DND-41 (cell line): ENCODE results near the gene MCTP1.

Source experiments
- CTCF ChIP-seq: IDR thresholded peaks from 2 replicates; pipeline ENCODE4 v1.5.1; 2012; ENCODE audit warnings: borderline replicate concordance, low read length, moderate library complexity, mild to moderate bottlenecking; ENCODE audit not compliant: poor library complexity, severe bottlenecking; ENCODE audit errors: extremely low read depth
- EZH2 ChIP-seq: IDR thresholded peaks from 3 replicates; pipeline ENCODE4 v1.6.1; 2012; ENCODE audit warnings: borderline replicate concordance, low read depth, mild to moderate bottlenecking, moderate library complexity, low read length, inconsistent platforms; ENCODE audit not compliant: severe bottlenecking

GRCh38 chr5:94818904-94819303, 466.0 kb downstream of the MCTP1 start:
- TF ChIP-seq CTCF (no peak), EZH2 (no peak)
